Nephron (organoid): ENCODE measurements around the gene RAB17.
A peak's percentile ranks its signal among the peaks of the same experiment; 100 is the strongest.

Experiments
- H3K27ac Mint-ChIP-seq, 3 experiments: 2 replicates each; pipeline ENCODE4 v1.8.0; 2020; ENCODE audit warnings: mixed read lengths in 3 of 3, mild to moderate bottlenecking in 2 of 3, moderate library complexity in 1 of 3
- H3K27me3 Mint-ChIP-seq: 2 replicates; pipeline ENCODE4 v1.8.0; 2021; ENCODE audit warnings: low read depth, mild to moderate bottlenecking, moderate library complexity, mixed read lengths
- H3K36me3 Mint-ChIP-seq: 2 replicates; pipeline ENCODE4 v1.8.0; 2020; ENCODE audit warnings: low read depth, mixed read lengths
- H3K4me1 Mint-ChIP-seq: 2 replicates; pipeline ENCODE4 v1.8.0; 2020; ENCODE audit warnings: mixed read lengths
- H3K4me3 Mint-ChIP-seq, 3 experiments: 2 replicates each; pipeline ENCODE4 v1.8.0; 2020; ENCODE audit warnings: mild to moderate bottlenecking in 3 of 3, mixed read lengths in 3 of 3, moderate library complexity in 2 of 3
- H3K9me3 Mint-ChIP-seq: 2 replicates; pipeline ENCODE4 v1.8.0; 2020; ENCODE audit warnings: mixed read lengths
- TF ChIP-seq, protein P1 (sequence below), 3 experiments: fragments of 200-600 bp; sonication (generic); IDR thresholded peaks; one replicate each; pipeline ENCODE4 v1.5.0; 2021; ENCODE audit warnings: antibody characterized with exemption in 3 of 3; ENCODE audit not compliant: unreplicated experiment in 3 of 3

Gene RAB17

DNA sequence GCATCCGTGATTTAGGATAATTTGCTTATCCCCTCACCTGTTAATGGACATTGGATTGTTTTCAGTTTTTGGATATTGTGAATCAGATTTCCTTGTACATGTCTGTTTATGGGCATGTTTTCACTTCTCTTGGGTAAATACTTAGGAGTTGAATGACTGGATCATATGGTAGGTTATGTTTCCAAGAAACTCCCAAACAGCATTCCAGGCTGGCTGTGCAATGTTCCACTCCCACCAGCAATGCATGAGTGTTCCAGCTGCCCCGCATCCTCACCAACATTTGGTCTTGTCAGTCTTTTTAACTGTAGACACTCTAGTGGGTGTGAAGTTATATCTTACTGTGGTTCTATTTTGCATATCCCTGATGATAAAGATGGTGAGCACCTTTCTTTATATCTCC is 27.9 kb upstream of the RAB17 start:
- Mint-ChIP-seq H3K4me3 (peak overlapping the region in 1 of 3 experiments; percentile 56), H3K9me3 (peaks cover 9% of the 10 kb centered on the region), H3K27ac (peak overlapping the region; percentile 88 to 95 (median 94)), H3K4me1 (peaks cover 74% of the 10 kb centered on the region), H3K27me3 (peaks cover 4% of the 10 kb centered on the region), H3K36me3 (no peaks in the 10 kb centered on the region)
- TF ChIP-seq, protein P1, sequence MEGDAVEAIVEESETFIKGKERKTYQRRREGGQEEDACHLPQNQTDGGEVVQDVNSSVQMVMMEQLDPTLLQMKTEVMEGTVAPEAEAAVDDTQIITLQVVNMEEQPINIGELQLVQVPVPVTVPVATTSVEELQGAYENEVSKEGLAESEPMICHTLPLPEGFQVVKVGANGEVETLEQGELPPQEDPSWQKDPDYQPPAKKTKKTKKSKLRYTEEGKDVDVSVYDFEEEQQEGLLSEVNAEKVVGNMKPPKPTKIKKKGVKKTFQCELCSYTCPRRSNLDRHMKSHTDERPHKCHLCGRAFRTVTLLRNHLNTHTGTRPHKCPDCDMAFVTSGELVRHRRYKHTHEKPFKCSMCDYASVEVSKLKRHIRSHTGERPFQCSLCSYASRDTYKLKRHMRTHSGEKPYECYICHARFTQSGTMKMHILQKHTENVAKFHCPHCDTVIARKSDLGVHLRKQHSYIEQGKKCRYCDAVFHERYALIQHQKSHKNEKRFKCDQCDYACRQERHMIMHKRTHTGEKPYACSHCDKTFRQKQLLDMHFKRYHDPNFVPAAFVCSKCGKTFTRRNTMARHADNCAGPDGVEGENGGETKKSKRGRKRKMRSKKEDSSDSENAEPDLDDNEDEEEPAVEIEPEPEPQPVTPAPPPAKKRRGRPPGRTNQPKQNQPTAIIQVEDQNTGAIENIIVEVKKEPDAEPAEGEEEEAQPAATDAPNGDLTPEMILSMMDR (IDR thresholded peaks at IDR 0.05; ENCODE audit: unreplicated experiment in 3 of 3), result no peak

DNA sequence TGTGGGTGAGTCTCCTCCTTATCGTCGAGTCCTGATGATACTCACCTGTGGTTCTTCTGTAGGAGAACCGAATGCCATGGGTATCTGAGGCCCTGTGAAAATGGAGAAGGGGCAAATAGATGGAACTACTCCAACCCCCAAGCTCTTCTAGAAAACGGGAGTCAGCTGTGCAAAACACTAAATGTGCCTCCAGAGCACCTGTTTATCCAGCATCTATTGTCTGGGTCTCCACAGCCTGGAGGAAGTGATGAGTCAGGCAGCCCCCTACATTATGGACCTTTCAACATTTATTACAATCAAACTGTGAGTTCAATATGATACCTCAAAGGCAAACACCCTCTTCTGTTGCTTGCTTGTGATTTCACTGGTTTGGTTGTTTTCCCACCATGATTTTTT is 27.1 kb upstream of the RAB17 start:
- no peaks in the 10 kb centered on the region for H3K36me3 Mint-ChIP-seq
- peak overlapping the region; percentile 72 to 95 (median 94) for H3K27ac Mint-ChIP-seq
- TF ChIP-seq, protein P1 (IDR thresholded peaks at IDR 0.05; ENCODE audit: unreplicated experiment in 3 of 3), result no peak
- H3K27me3 Mint-ChIP-seq, result peaks cover 4% of the 10 kb centered on the region
- peaks cover 9% of the 10 kb centered on the region for H3K9me3 Mint-ChIP-seq
- H3K4me3 Mint-ChIP-seq, result peak overlapping the region in 1 of 3 experiments; percentile 15
- H3K4me1 Mint-ChIP-seq, result peaks cover 70% of the 10 kb centered on the region

DNA sequence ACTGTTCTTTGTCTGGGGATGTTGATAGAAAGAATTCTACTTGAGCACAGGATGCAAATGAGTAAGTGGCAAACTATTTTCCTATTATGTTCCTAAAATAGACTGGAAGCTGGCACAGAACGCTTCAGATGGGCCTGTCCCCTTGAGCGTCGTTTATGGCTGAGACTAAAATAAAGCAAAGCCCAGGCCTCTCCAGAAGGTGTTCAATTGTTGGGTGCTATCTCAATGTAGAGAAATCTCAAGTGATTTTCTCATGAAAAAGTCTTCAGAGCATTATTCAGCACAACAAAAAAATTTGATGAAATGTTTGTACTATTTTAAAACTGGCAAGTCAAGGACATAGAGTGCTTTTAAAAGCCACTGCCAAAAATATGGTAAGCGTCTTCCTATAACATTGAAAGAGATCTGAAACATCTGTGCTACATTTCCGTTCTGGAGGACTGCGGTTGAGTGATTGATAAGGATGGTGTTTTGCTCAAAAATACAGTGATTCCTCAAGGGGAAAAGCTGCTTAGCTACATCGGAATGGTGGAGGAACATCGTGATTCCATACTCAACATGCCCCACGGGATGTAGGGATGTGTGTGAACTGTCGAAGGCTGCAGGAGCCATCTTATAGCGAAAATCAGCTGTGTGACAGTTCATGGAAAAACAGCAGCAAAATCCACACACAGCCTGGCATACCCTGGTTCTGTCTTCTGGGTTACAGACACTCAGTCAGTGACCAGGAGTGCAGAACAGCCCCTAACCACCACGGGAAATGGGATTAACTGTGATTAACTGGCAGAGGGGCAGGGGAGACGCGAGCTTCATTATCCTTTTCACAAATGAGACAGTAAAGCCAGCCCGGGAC is 26.4 kb upstream of the RAB17 start:
- H3K9me3 Mint-ChIP-seq, result peaks cover 9% of the 10 kb centered on the region
- H3K27me3 Mint-ChIP-seq, result peaks cover 4% of the 10 kb centered on the region
- TF ChIP-seq, protein P1 (IDR thresholded peaks at IDR 0.05; ENCODE audit: unreplicated experiment in 3 of 3), result no peak
- peak overlapping the region; percentile 72 to 94 (median 88) for H3K27ac Mint-ChIP-seq
- peaks cover 66% of the 10 kb centered on the region for H3K4me1 Mint-ChIP-seq
- peak overlapping the region in 1 of 3 experiments; percentile 46 for H3K4me3 Mint-ChIP-seq
- no peaks in the 10 kb centered on the region for H3K36me3 Mint-ChIP-seq

DNA sequence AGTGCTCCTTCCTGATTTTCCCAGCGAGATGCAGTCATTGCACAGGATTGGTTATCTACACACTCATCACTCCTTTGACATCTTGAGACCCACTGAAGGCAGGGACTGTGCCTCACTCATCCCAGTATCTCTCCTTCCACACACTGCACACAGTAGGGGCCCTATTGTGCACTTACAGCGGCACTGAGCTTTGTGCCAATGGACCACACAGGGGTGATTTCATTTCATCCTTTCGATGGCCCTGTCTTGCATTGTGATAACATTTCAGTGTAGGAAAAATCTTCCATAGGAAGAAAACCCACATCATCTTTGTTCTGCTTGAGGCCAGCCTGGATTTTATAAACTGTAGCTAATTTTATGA is 25.8 kb upstream of the RAB17 start:
- Mint-ChIP-seq H3K27me3 (peaks cover 4% of the 10 kb centered on the region), H3K27ac (peak overlapping the region; percentile 72 to 94 (median 88)), H3K4me3 (peak overlapping the region in 1 of 3 experiments; percentile 46), H3K9me3 (peaks cover 6% of the 10 kb centered on the region), H3K4me1 (peaks cover 60% of the 10 kb centered on the region), H3K36me3 (no peaks in the 10 kb centered on the region)
- TF ChIP-seq, protein P1 (IDR thresholded peaks at IDR 0.05; ENCODE audit: unreplicated experiment in 3 of 3), result no peak

DNA sequence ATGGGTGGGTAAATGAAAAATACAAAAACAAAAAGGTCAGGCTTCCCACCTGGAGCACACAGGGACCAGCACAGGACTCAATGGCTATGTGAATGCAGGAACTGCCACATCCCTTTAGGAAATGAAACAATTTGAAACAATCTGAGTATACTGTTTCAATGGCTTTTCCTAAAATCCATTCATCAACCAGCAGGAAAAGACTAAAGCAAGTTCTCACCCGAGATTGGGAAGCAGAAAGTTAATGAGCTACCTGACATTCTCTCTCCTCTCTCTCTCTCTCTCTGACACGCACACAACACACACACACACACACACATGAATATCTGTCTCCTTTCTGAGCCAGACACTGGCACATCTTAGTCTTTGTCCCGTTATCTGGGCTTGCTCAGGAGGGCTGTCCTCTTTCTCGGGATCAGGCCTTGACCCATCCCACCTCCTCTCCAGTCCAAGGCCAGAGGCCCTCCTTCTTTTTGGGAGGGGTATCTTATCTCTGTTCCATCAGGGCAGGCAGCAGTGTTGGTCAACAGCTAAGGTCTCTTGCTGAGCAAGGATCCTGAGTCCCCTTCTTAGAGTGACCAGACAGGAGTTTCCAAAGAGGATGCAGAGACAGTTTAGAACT is 25.2 kb upstream of the RAB17 start:
- Mint-ChIP-seq H3K9me3 (peaks cover 3% of the 10 kb centered on the region), H3K36me3 (no peaks in the 10 kb centered on the region), H3K27ac (peak overlapping the region; percentile 1 to 94 (median 88)), H3K4me1 (peaks cover 58% of the 10 kb centered on the region), H3K27me3 (peaks cover 4% of the 10 kb centered on the region), H3K4me3 (no peak overlapping the region)
- TF ChIP-seq, protein P1 (IDR thresholded peaks at IDR 0.05; ENCODE audit: unreplicated experiment in 3 of 3), result no peak
